ENCODE measurements around the gene THADA. TPM values are rescaled to one million over a fixed set of nuclear protein-coding genes. Genes with fewer than 3 reads are reported as not detected.

THADA gene
- total RNA-seq, 4 donors from 2014 or later = 35.7 to 49.2 (median 47.4) TPM

DNA sequence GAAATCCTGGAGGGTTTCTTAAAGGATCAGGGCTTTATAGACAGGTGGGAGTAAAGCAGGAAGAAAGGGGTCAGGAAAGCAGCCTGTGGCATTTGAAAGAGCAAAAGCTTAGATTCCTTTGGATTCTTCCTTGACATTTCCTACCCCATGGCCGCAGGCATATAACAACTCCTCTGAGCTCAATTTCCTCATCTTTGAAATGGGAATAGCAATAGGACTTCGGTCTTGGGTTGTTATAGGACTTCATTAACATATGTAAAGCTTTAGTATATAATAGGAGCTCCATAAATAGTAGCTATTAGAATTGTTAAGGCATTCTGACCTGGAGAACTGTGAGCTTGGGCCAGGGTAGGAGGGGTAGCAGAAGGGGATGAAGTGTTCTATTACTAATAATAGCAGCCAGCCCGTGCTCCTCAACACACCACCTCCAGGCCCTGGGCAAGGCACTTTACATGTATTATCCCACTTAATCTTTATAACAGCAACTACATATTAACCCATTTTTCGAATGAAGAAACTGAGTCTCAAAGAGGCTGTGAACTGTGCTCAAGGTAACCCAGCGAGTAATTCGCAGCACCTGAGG is 380.1 kb downstream of the THADA start:
- peaks cover 0 to 46% (median 28%) of the 10 kb centered on the region in 4 donors for H3K4me1 ChIP-seq

DNA sequence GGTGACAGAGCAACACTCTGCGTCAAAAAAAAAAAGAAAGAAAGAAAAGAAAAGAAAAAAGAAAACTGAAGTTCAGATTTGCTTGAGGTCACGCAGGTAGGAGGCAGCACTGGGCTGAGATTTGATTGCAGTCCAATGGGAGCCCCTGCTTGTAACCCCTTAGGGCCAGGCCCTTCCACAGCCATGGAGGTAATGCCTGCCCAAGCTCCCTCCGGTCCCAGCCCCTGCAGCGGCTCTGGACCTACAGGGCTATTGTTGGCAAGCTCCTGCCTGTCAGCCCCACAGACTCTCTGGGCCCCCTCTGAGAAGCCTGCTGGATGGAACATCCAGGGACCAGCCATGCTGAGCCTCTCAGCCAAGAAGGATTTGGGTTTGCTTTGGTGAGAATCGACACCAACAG is 381.6 kb downstream of the THADA start:
- TF ChIP-seq EP300 (IDR thresholded peaks at IDR 0.05) (no peak), POLR2A (IDR thresholded peaks at IDR 0.05) (no peak)
- TF ChIP-seq, protein P1, sequence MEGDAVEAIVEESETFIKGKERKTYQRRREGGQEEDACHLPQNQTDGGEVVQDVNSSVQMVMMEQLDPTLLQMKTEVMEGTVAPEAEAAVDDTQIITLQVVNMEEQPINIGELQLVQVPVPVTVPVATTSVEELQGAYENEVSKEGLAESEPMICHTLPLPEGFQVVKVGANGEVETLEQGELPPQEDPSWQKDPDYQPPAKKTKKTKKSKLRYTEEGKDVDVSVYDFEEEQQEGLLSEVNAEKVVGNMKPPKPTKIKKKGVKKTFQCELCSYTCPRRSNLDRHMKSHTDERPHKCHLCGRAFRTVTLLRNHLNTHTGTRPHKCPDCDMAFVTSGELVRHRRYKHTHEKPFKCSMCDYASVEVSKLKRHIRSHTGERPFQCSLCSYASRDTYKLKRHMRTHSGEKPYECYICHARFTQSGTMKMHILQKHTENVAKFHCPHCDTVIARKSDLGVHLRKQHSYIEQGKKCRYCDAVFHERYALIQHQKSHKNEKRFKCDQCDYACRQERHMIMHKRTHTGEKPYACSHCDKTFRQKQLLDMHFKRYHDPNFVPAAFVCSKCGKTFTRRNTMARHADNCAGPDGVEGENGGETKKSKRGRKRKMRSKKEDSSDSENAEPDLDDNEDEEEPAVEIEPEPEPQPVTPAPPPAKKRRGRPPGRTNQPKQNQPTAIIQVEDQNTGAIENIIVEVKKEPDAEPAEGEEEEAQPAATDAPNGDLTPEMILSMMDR (IDR thresholded peaks at IDR 0.05) = no peak
- H3K9me3 ChIP-seq = no peaks in the 10 kb centered on the region
- no peaks in the 10 kb centered on the region for H3K36me3 ChIP-seq
- no peaks in the 10 kb centered on the region for H3K27me3 ChIP-seq
- no peak for DNase-seq (ENCODE audit: low spot score in 2 of 2)
- WGBS, 2 donors = 90 to 93% methylated on average over 5 of the region's 5 CpGs
- no peak overlapping the region for H3K4me3 ChIP-seq
- no peak overlapping the region for H3K27ac ChIP-seq
- H3K4me1 ChIP-seq = peaks cover 0 to 43% (median 27%) of the 10 kb centered on the region in 4 donors

More for the DNA sequence above, 380.1 kb downstream of the THADA start:
- Histone ChIP-seq H3K4me3 (no peak overlapping the region), H3K9me3 (no peaks in the 10 kb centered on the region), H3K36me3 (no peaks in the 10 kb centered on the region), H3K27ac (peak overlapping the region in 1 of 4 donors; percentile 29), H3K27me3 (no peaks in the 10 kb centered on the region)
- WGBS, 2 donors = 83% methylated on average over 6 of the region's 6 CpGs
- TF ChIP-seq EP300 (IDR thresholded peaks at IDR 0.05) (no peak), POLR2A (IDR thresholded peaks at IDR 0.05) (no peak)
- TF ChIP-seq, protein P1 (IDR thresholded peaks at IDR 0.05) = no peak
- no peak for DNase-seq (ENCODE audit: low spot score in 2 of 2)

DNA sequence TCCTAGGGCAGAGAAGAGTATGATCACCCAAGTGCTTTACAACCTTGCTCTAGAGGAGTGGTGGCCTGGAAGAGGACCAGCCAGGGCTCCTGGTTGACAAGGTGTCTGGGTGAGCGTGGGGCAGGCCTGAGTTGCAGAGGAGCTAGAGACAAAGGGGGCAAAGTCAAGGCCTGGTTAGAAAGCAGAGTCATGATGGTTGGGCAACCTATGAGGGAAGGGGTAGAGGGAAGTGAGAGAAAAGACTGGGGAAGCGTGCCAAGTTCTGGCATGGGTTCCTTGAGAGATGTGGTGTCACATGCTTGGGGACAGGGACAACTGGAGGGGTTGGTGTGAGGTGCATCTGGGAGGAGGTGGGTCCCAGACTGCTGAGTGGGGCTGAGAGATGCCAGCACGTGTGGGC is 382.9 kb downstream of the THADA start:
- peak; percentile 40 to 68 for DNase-seq (ENCODE audit: low spot score in 2 of 2)

DNA sequence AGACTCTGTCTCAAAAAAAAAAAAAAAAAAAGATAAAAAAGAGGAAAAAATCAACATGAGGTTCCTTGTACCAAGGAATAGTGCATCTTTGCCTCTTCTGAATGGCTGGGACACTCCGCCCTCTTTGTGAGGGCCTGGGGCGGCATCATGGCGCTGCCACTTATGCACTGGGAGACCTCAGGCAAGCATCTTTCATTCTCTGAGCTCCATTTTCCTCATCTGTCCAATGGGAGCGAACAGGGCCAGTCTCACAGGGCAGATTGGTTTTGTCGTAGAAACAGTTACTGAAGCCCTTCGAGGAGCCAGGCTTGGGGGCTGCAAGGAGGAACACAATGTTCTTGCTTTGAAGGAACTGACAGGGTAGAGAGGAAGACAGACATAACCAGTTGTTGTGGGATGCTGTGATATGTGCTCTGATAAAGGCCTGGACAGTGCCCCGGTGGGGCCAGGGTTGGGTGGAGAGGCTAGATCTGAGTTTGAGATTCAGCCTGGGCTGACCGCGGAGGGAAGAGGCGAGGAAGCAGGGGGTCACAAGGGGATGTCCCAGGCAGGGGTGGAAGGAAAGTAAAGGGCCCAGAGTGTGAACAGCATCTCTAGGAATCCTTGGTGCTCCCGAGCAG is 383.5 kb downstream of the THADA start:
- Histone ChIP-seq H3K36me3 (no peaks in the 10 kb centered on the region), H3K9me3 (no peaks in the 10 kb centered on the region), H3K4me3 (no peak overlapping the region), H3K27me3 (no peaks in the 10 kb centered on the region), H3K27ac (peak overlapping the region in 1 of 4 donors; percentile 43), H3K4me1 (peaks cover 0 to 24% (median 9%) of the 10 kb centered on the region in 4 donors)
- WGBS, 2 donors = 88 to 90% methylated on average over 11 of the region's 11 CpGs
- DNase-seq (ENCODE audit: low spot score in 2 of 2) = no peak
- TF ChIP-seq, protein P1 (IDR thresholded peaks at IDR 0.05) = no peak

More for the DNA sequence above, 382.9 kb downstream of the THADA start:
- WGBS, 2 donors = 73 to 85% methylated on average over 3 of the region's 3 CpGs
- TF ChIP-seq POLR2A (IDR thresholded peaks at IDR 0.05) (no peak), EP300 (IDR thresholded peaks at IDR 0.05) (peak in 1 of 2 donors; percentile 54)
- TF ChIP-seq, protein P1 (IDR thresholded peaks at IDR 0.05) = no peak
- no peak overlapping the region for H3K4me3 ChIP-seq
- H3K27me3 ChIP-seq = no peaks in the 10 kb centered on the region
- H3K36me3 ChIP-seq = no peaks in the 10 kb centered on the region
- peak overlapping the region in 2 of 4 donors; percentile 30 to 43 for H3K27ac ChIP-seq
- H3K4me1 ChIP-seq = peaks cover 0 to 30% (median 15%) of the 10 kb centered on the region in 4 donors
- no peaks in the 10 kb centered on the region for H3K9me3 ChIP-seq
